ENCODE results near the gene KRTAP19-7.

The KRTAP19-7 gene

GRCh38 chr21:30561264-30561895 is at the start of gene KRTAP19-7:
Gene KRTAP19-7 (minus strand): TSS chr21:30561314. CDS start chr21:30561289, 25 bp downstream.
- DNase-seq = no peak

GRCh38 chr21:30605968-30606367 is 44.9 kb upstream of the KRTAP19-7 start:
- DNase-seq = no peak

GRCh38 chr21:30600787-30601186 is 39.7 kb upstream of the KRTAP19-7 start, which contains the start of gene KRTAP22-1:
Gene KRTAP22-1 (plus strand): TSS chr21:30601087.
- no peak for DNase-seq

- DNase-seq = no peak
Observed at GRCh38 chr21:30598802-30599201, 37.7 kb upstream of the KRTAP19-7 start, which contains the start of gene KRTAP6-2. Gene KRTAP6-2 (minus strand): TSS chr21:30598902. CDS start chr21:30598874, 28 bp downstream.

GRCh38 chr21:30592140-30592539 is 31.0 kb upstream of the KRTAP19-7 start, which contains the start of gene KRTAP6-3:
Gene KRTAP6-3 (plus strand): TSS chr21:30592440. CDS start chr21:30592446, 6 bp downstream.
- DNase-seq = no peak

GRCh38 chr21:30590297-30590696 is 29.2 kb upstream of the KRTAP19-7 start, which contains the start of gene KRTAP22-2:
Gene KRTAP22-2 (minus strand): TSS chr21:30590397.
- DNase-seq = no peak

GRCh38 chr21:30582870-30583269 is 21.8 kb upstream of the KRTAP19-7 start:
- DNase-seq = no peak

GRCh38 chr21:30580132-30580531 is 19.0 kb upstream of the KRTAP19-7 start:
- no peak for DNase-seq

- DNase-seq = no peak
Observed at GRCh38 chr21:30579346-30579745, 18.2 kb upstream of the KRTAP19-7 start.

GRCh38 chr21:30577766-30578165 is 16.7 kb upstream of the KRTAP19-7 start:
- DNase-seq = no peak

GRCh38 chr21:30567617-30568016 is 6.5 kb upstream of the KRTAP19-7 start:
- no peak for DNase-seq

GRCh38 chr21:30563630-30564029 is 2.5 kb upstream of the KRTAP19-7 start:
- no peak for DNase-seq

GRCh38 chr21:30563072-30563471 is 2.0 kb upstream of the KRTAP19-7 start:
- DNase-seq = no peak

- DNase-seq = no peak
Observed at GRCh38 chr21:30561957-30562356, 843 bp upstream of the KRTAP19-7 start.

GRCh38 chr21:30555095-30555494 is 6.0 kb downstream of the KRTAP19-7 start:
- DNase-seq = no peak

- no peak for DNase-seq
Observed at GRCh38 chr21:30552782-30553181, 8.3 kb downstream of the KRTAP19-7 start.

- DNase-seq = no peak
Observed at GRCh38 chr21:30541764-30542163, 19.4 kb downstream of the KRTAP19-7 start, which contains the start of gene KRTAP19-6. Gene KRTAP19-6 (minus strand): TSS chr21:30541864. CDS start chr21:30541833, 31 bp downstream.

- DNase-seq = no peak
Observed at GRCh38 chr21:30518876-30519275, 42.2 kb downstream of the KRTAP19-7 start.

GRCh38 chr21:30515681-30516080 is 45.4 kb downstream of the KRTAP19-7 start:
- no peak for DNase-seq
